Spinal cord (tissue), 10 donors: ENCODE results near the gene SLC13A1. TPM values are rescaled to one million over a fixed set of nuclear protein-coding genes. Genes with fewer than 3 reads are reported as not detected.
"Not testable (repeated sequence)": the region's sequence is repeated elsewhere in the genome, so short reads cannot be mapped to it uniquely, and the experiment has no call there.

ENCODE experiments used
- DNase-seq, 6 donors: peaks; one replicate each; pipeline versions ENCODE4 v3.0.0 to v3.0.0-alpha.2; 2013 to 2015; ENCODE audit warnings: low spot score in 6 of 6, low read depth in 4 of 6
- H3K27ac ChIP-seq: one replicate; pipeline ENCODE4 v1.5.1; 2013; ENCODE audit warnings: low read depth, low read length, control low read depth
- H3K27me3 ChIP-seq: one replicate; pipeline ENCODE4 v1.6.1; 2013; ENCODE audit warnings: low read length; ENCODE audit not compliant: control insufficient read depth, insufficient read depth
- H3K36me3 ChIP-seq: one replicate; pipeline ENCODE4 v1.6.1; 2013; ENCODE audit warnings: low read length; ENCODE audit not compliant: control insufficient read depth, insufficient read depth
- H3K4me1 ChIP-seq: one replicate; pipeline ENCODE4 v1.6.1; 2013; ENCODE audit warnings: low read length; ENCODE audit not compliant: control insufficient read depth, insufficient read depth
- H3K4me3 ChIP-seq: one replicate; pipeline ENCODE4 v1.5.1; 2013; ENCODE audit warnings: low read depth, low read length, control low read depth
- H3K9me3 ChIP-seq: one replicate; pipeline ENCODE4 v1.6.1; 2013; ENCODE audit warnings: low read length; ENCODE audit not compliant: control insufficient read depth, insufficient read depth
- WGBS: methylation state at CpG from one replicate; pipeline ENCODE4 v1.1.5; 2013; ENCODE audit warnings: missing lambda C conversion rate; ENCODE audit not compliant: insufficient coverage; 5-methylcytosine and 5-hydroxymethylcytosine counted together
- polyA plus RNA-seq, 2 donors: library from polyadenylated mRNA; unstranded; fragments of 120-200 nt; gene quantifications; one replicate each; pipeline ENCODE4 v1.2.1, GENCODE V29; 2013; ENCODE audit not compliant: insufficient read length in 2 of 2
- total RNA-seq, 2 donors: library from RNA; depleted of rRNA in 1 of 2; stranded (reverse); fragments of 120-200 nt in 1 of 2; fragments of >200 nt in 1 of 2; gene quantifications; one replicate each; pipeline versions ENCODE4 v1.2.3 to v1.2.4, GENCODE V29; 2013 to 2014
- donor health status: healthy.

Gene SLC13A1
- total and polyA plus RNA-seq, 4 donors = 0.15 TPM; not detected in 3

DNA sequence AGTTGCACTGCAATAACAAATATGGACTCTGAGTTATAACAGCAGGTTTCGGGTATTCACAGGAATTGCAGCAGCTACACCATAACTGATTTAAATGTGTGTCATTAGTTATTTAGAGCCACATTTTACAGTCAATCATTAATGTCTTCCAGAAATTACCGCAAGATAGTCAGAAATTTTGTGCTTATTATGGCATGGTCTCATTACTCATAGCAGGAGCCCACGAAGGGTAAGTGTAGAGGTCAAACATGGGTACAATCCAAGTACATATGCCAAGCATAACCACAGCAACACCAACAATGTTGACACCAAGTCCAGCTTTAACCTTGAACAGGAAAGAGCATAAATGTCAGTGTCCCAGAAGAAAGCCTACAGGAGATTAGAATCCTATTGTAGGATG is 84.4 kb downstream of the SLC13A1 start:
- no peak overlapping the region for H3K27ac ChIP-seq
- DNase-seq = no peak
- no CpG with 5 or more reads among the region's 3 CpGs for WGBS
- H3K4me3 ChIP-seq = no peak overlapping the region
- H3K9me3 ChIP-seq = no peaks in the 10 kb centered on the region
- H3K4me1 ChIP-seq = no peaks in the 10 kb centered on the region
- no peaks in the 10 kb centered on the region for H3K36me3 ChIP-seq
- no peaks in the 10 kb centered on the region for H3K27me3 ChIP-seq

DNA sequence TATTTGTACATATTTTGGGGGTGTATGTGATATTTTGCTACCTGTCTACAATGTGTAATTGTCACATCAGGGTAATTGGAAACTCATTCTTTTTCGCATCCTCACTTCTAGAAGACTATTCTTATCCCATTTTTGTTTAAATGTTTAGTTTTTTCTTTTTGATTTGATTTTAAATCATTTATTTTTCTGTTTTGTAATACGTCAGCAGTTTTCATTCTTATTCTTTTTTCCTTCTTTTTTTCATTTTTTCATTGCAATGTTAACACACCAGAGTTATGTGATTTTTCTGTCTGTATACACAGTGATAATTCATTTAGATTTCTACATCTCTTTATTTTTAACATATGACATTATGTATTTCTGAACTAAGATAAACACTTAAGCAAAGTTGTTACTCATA is 85.5 kb downstream of the SLC13A1 start:
- Histone ChIP-seq H3K4me1 (no peaks in the 10 kb centered on the region), H3K27ac (no peak overlapping the region), H3K27me3 (no peaks in the 10 kb centered on the region), H3K4me3 (no peak overlapping the region), H3K9me3 (no peaks in the 10 kb centered on the region), H3K36me3 (no peaks in the 10 kb centered on the region)
- DNase-seq = no peak
- WGBS = no CpG with 5 or more reads among the region's 2 CpGs

DNA sequence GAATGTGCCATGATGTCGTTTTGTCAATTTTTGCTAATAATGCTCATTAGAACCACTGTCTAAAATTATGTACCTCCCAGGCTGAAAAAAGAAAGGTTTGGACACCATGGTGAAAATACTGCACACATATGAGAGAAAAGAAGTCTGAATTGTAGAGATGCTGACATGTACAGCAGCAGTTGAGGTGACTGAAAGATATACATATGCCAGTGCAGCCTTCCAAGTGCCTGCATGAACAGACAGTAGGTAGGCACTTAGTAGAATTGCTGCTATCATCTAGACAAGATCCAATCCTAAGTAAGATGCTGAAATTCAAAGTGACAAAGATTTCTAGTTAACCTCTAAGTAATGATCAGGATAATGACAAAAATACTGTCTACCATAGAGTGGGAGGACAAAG is 86.9 kb downstream of the SLC13A1 start:
- H3K27ac ChIP-seq = no peak overlapping the region
- no peaks in the 10 kb centered on the region for H3K9me3 ChIP-seq
- no peaks in the 10 kb centered on the region for H3K36me3 ChIP-seq
- no peak overlapping the region for H3K4me3 ChIP-seq
- no peaks in the 10 kb centered on the region for H3K4me1 ChIP-seq
- H3K27me3 ChIP-seq = no peaks in the 10 kb centered on the region
- no peak for DNase-seq
- WGBS = no CpG with 5 or more reads among the region's 1 CpG

DNA sequence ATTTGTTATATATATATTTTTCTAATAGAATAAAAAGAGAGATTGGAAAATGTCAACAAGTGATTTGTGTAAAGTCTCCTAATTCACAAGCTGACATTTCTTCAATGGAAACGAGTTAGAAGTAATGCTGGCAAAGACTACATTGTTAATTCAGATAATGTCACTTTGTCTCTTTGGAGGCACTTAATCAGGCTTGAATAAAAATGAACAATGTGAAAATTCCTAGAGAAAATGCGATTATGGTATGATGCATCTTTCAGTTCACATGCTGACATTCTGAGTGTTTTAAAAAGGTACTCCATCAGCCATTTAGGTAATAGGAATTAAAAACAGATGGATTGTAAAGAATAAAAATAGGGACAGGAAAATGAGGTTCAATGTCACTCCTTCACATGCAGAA is 100.1 kb downstream of the SLC13A1 start:
- Histone ChIP-seq H3K4me1 (no peaks in the 10 kb centered on the region), H3K27me3 (no peaks in the 10 kb centered on the region), H3K4me3 (no peak overlapping the region), H3K27ac (no peak overlapping the region), H3K9me3 (no peaks in the 10 kb centered on the region), H3K36me3 (no peaks in the 10 kb centered on the region)
- DNase-seq = peak in 1 of 6 donors; percentile 12
- WGBS = 33% methylated on average over 1 of the region's 2 CpGs

DNA sequence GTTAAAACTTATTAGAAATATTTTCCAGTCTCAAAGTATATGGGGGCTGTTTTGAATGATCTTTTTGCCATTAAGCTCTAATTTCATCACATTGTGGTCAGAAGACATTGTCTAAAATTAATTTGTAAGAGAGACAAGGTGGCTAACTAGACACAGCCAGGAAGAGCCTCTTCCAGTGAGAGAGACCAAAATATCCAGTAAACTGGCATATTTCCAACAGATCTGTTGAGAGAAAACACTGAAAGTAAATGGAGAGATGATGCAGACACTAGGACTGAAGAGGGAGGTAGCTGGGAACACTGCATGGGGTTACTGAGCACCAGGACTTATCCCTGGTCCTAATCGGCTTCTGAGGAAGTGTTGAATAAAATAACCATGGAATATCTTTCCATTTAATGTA is 102.8 kb downstream of the SLC13A1 start:
- Histone ChIP-seq H3K4me1 (no peaks in the 10 kb centered on the region), H3K9me3 (no peaks in the 10 kb centered on the region), H3K27me3 (no peaks in the 10 kb centered on the region), H3K36me3 (no peaks in the 10 kb centered on the region), H3K4me3 (no peak overlapping the region), H3K27ac (no peak overlapping the region)
- no CpG with 5 or more reads among the region's 1 CpG for WGBS
- no peak for DNase-seq

DNA sequence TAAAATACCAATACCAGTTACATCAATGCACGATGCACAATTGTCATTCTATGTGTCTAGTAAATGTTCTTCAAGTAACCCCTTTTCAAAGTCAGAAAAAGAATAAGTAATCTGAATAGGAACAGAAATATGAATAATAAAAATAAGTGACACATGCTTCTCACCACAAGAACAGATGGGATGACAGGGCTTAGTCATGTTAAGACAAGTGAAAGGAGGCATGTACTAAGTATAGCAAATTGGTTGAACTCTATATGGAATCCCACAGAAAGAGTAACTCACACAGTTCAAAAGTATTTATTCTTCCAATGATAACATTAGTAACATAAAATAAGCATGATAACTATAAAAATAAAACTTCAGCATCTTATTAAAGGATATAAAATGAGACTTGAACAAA is 103.3 kb downstream of the SLC13A1 start:
- H3K27me3 ChIP-seq = no peaks in the 10 kb centered on the region
- H3K27ac ChIP-seq = no peak overlapping the region
- no CpG with 5 or more reads among the region's 1 CpG for WGBS
- no peak for DNase-seq
- no peaks in the 10 kb centered on the region for H3K4me1 ChIP-seq
- H3K4me3 ChIP-seq = no peak overlapping the region
- no peaks in the 10 kb centered on the region for H3K9me3 ChIP-seq
- no peaks in the 10 kb centered on the region for H3K36me3 ChIP-seq

DNA sequence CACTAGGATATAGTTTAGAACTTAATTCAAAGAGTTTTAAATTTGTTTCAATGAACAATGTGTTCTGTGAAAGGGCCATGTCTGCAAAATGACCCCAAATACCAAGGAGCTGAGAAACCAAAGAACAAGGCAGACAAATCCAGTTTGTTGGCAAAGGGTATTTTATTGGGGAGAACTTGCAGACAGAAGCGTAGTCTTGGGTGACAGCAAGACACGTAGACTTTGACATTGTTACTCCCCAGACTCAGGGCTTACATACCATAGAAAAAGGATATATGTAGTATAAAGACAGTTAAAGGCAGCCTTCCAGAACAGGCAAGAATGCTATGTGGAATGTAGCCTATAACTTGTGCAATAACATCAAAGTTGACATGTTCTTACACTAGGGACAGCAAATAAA is 109.3 kb downstream of the SLC13A1 start:
- Histone ChIP-seq H3K4me1 (no peaks in the 10 kb centered on the region), H3K9me3 (no peaks in the 10 kb centered on the region), H3K36me3 (no peaks in the 10 kb centered on the region), H3K27ac (no peak overlapping the region), H3K27me3 (no peaks in the 10 kb centered on the region), H3K4me3 (no peak overlapping the region)
- no CpG with 5 or more reads among the region's 2 CpGs for WGBS
- no peak for DNase-seq

DNA sequence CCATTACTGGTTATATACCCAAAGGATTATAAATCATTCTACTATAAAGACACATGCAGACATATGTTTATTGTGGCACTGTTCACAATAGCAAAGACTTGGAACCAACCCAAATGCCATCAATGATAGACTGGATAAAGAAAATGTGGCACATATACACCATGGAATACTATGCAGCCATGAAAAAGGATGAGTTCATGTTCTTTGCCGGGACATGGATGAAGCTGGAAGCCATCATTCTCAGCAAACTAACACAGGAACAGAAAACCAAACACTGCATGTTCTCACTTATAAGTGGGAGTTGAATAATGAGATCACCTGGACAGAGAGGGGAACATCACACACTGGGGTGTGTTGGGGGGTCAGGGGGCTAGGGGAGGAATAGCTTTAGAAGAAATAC is 112.9 kb downstream of the SLC13A1 start:
- H3K9me3 ChIP-seq, H3K27me3 ChIP-seq, H3K4me1 ChIP-seq, DNase-seq, H3K4me3 ChIP-seq, H3K27ac ChIP-seq, H3K36me3 ChIP-seq: not testable (repeated sequence)
- WGBS = no CpG with 5 or more reads among the region's 1 CpG

DNA sequence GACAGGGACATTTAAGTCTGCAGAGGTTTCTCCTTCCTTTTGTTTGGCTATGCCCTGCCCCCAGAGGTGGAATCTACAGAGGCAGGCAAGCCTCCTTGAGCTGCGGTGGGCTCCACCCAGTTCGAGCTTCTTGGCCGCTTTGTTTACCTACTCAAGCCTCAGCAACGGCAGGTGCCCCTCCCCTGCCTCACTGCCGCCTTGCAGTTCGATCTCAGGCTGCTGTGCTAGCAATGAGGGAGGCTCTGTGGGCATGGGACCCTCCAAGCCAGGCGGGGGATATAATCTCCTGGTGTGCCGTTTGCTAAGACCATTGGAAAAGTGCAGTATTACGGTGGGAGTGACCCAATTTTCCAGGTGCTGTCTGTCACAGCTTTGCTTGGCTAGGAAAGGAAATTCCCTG is 114.9 kb downstream of the SLC13A1 start:
- H3K27me3 ChIP-seq, H3K9me3 ChIP-seq, H3K27ac ChIP-seq, H3K4me3 ChIP-seq, H3K4me1 ChIP-seq, DNase-seq, H3K36me3 ChIP-seq: not testable (repeated sequence)
- 89% methylated on average over 9 of the region's 9 CpGs for WGBS

DNA sequence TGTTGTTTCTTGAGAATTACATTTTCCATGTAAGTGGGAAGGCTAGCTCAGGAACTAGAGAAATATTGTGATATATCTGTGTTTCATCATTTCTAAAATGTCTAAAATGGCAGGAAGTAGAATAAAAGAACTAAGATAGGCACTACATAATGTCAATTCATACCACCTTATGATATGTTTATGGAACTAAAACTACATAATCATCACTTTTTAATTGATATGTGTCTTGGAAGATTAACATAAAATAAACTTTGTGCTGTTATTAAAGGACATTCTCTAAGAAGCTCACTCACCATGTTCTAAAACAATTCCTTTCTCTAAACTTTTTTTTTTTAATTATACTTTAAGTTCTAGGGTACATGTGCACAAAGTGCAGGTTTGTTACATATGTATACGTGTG is 120.7 kb downstream of the SLC13A1 start:
- Histone ChIP-seq H3K9me3 (no peaks in the 10 kb centered on the region), H3K4me3 (no peak overlapping the region), H3K27me3 (no peaks in the 10 kb centered on the region), H3K27ac (no peak overlapping the region), H3K36me3 (no peaks in the 10 kb centered on the region), H3K4me1 (no peaks in the 10 kb centered on the region)
- DNase-seq = no peak
- WGBS = no CpG with 5 or more reads among the region's 1 CpG
